Measurements from ENCODE around the gene DDX56. TPM values are rescaled to one million over a fixed set of nuclear protein-coding genes. Genes with fewer than 3 reads are reported as not detected.

Gene DDX56
- total RNA-seq, 1 donor from 2014 or later: 53.5 TPM

DNA sequence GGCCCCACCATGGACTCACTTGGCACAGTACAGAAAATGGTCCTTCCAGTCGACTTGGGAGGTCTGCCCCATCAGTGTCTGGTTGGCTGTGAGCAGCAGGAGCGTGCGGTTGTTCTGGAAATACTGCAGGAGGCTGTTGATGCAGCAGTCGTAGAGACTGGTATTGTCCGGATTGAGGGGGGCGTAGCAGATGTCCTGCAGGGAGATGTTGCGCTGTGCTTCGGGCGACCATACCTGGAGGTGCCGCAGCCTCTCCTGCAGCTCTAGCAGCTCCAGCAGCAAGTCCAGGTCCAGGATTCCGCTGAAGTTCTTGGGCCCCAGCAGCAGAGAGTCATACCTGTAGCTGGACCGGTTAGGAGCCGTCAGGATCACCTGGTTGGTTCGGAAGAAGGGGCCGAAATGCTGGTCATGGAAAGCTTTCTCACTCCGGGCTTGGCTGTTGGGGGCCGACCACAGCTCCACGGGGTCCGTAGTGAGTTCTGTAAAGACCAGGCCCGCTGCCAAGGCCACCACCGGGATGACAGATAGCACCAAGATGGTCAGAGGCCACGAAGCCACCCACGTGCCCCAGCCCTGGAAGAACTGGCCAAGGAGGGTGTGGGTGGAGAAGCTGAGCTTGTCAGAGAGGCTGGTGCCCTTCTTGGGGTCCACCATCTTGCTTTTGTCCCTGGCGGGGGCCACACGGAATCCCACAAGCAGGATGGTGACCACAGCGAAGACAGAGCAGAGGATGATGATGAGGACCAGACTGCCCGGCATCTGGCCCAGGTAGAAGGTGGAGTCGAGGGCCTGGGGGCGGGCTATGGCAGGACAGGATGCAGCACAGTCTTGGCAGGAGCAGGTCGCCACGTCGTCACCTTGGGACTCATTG is 34.7 kb downstream of the DDX56 start:
- ATAC-seq: no peak
- H3K27ac ChIP-seq: no peak overlapping the region
- no peaks in the 10 kb centered on the region for H3K4me1 ChIP-seq
- TF ChIP-seq, protein P1, sequence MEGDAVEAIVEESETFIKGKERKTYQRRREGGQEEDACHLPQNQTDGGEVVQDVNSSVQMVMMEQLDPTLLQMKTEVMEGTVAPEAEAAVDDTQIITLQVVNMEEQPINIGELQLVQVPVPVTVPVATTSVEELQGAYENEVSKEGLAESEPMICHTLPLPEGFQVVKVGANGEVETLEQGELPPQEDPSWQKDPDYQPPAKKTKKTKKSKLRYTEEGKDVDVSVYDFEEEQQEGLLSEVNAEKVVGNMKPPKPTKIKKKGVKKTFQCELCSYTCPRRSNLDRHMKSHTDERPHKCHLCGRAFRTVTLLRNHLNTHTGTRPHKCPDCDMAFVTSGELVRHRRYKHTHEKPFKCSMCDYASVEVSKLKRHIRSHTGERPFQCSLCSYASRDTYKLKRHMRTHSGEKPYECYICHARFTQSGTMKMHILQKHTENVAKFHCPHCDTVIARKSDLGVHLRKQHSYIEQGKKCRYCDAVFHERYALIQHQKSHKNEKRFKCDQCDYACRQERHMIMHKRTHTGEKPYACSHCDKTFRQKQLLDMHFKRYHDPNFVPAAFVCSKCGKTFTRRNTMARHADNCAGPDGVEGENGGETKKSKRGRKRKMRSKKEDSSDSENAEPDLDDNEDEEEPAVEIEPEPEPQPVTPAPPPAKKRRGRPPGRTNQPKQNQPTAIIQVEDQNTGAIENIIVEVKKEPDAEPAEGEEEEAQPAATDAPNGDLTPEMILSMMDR (IDR thresholded peaks at IDR 0.05): no peak
- H3K36me3 ChIP-seq: no peaks in the 10 kb centered on the region
- DNase-seq: no peak
- H3K9me3 ChIP-seq: no peaks in the 10 kb centered on the region
- intact Hi-C loops (cut with DNase I): no loop called here
- H3K4me3 ChIP-seq: no peak overlapping the region
- H3K27me3 ChIP-seq: no peaks in the 10 kb centered on the region

DNA sequence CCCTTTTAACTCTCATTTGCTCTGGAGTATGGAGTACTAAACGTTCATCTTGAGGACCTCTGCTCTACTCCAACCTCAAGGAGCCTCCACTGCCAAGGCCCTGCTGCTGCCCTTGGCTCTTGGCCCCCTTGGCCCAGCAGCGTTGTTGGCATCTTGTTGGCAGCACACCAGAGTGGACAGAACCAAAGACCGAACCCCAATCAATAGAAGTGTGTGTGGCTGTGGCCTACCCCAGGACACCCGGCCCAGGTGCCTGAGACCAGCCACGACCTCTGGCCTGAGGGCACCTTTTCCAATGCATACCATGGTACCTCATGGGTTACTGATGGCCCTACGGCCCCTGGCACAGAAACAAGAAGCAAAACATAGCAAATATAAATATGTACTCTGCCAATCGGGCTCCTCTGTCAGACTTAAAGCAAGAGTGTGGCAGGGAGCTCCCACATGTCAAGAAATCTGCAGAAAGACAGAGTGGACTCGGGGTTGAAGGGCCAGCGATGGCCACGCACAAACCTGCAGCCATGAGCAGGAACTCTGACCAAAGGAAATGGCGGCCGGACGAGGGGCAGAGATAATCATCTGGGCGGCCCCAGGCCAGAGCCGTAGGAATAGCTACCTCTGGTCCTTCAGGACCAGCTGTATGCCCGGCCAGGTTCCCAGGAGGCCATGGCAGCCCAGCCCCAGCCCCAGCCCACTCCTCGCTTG is 35.5 kb downstream of the DDX56 start:
- H3K36me3 ChIP-seq: no peaks in the 10 kb centered on the region
- no peak overlapping the region for H3K27ac ChIP-seq
- no peaks in the 10 kb centered on the region for H3K4me1 ChIP-seq
- no peak for ATAC-seq
- H3K9me3 ChIP-seq: no peaks in the 10 kb centered on the region
- intact Hi-C loops (cut with DNase I): no loop called here
- H3K4me3 ChIP-seq: no peak overlapping the region
- no peak for DNase-seq
- TF ChIP-seq, protein P1 (IDR thresholded peaks at IDR 0.05): no peak
- no peaks in the 10 kb centered on the region for H3K27me3 ChIP-seq

DNA sequence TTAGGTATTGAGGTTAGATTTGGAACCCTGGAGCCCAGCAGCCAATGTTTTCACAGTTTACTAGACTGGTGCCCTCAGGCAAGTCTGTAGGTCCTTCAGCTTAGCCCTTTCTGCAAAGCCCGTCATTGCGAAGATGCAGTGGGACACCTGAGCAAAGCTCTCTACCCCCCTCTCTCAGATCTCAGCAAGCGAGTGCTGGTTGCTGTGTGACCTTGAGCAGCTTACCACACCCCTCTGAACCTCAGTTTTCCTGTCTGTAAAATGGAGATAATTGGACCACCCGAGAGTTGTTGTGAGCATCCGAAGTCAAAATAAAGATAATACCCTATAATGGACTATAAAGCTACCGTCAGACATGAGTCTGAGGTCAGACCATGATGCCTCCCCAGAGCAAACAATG is 36.3 kb downstream of the DDX56 start:
- TF ChIP-seq, protein P1 (IDR thresholded peaks at IDR 0.05): no peak
- Histone ChIP-seq H3K27me3 (no peaks in the 10 kb centered on the region), H3K27ac (no peak overlapping the region), H3K9me3 (no peaks in the 10 kb centered on the region), H3K36me3 (no peaks in the 10 kb centered on the region), H3K4me1 (no peaks in the 10 kb centered on the region), H3K4me3 (no peak overlapping the region)
- no peak for DNase-seq
- no peak for ATAC-seq
- intact Hi-C loops (cut with DNase I): no loop called here

DNA sequence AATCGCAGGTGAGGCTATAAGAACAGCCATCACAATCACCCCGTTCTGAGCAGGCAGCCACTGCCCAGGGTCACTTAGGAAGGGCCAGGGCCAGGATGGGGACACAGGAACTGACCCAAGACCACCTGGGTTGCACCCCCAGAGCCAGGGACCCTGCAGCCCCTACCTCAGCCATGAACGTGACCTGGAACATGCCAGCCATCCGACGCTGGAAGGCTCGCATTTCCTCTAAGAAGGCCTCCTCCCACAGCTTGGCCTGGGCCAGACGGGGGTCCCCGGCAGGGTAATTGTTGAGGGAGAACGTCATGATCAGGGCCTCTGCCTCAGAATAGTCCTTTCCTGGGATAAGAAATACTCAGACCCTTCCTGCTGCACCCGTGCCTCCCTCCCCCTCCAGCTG is 37.6 kb downstream of the DDX56 start:
- Histone ChIP-seq H3K4me1 (no peaks in the 10 kb centered on the region), H3K4me3 (no peak overlapping the region), H3K27ac (no peak overlapping the region), H3K36me3 (no peaks in the 10 kb centered on the region), H3K9me3 (no peaks in the 10 kb centered on the region), H3K27me3 (no peaks in the 10 kb centered on the region)
- TF ChIP-seq, protein P1 (IDR thresholded peaks at IDR 0.05): no peak
- DNase-seq: no peak
- intact Hi-C loops (cut with DNase I): no loop called here
- ATAC-seq: no peak

DNA sequence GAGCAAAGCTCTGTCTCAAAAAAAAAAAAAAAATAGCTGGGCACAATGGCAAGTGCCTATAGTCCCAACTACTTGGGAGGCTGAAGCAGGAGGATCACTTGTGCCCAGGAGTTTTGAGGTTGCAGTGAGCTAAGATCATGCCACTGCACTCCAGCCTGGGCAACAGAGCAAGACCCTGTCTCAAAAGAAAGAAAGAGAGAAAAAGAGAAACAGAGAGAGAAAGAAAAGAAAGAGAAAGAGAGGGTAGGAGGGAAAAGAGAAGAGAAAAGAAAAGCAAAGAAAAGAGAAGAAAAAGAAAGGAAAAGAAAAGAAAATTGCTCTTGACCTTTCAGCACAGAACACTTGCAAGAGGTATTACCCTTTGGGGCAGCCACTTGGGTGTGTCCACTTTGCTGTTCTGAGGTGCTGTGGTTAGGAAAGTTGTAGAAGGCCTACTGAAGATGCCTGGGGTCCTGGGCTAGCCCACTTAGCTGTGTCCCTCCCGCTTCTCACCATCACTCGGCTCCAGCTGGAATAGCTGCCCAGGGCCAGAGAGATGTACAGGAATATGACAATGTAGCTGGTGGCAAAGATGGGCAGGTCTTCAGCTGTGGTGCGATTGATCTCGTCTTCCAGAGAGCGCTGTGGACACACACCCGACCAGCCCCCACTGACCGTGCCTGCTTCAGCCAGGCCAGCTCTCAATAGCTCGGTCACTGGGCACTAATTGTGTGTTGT is 38.2 kb downstream of the DDX56 start:
- H3K4me3 ChIP-seq: no peak overlapping the region
- intact Hi-C loops (cut with DNase I): no loop called here
- no peak for ATAC-seq

More for the DNA sequence above, 38.2 kb downstream of the DDX56 start:
- H3K36me3 ChIP-seq: no peaks in the 10 kb centered on the region
- H3K4me1 ChIP-seq: no peaks in the 10 kb centered on the region
- no peaks in the 10 kb centered on the region for H3K27me3 ChIP-seq
- TF ChIP-seq, protein P1 (IDR thresholded peaks at IDR 0.05): no peak
- DNase-seq: no peak
- H3K27ac ChIP-seq: no peak overlapping the region
- no peaks in the 10 kb centered on the region for H3K9me3 ChIP-seq
